Tibial artery (tissue), 4 donors: ENCODE results near the gene ARFGEF3.

ENCODE experiments used
- DNase-seq, 2 donors: peaks; one replicate each; pipeline ENCODE4 v3.0.0-alpha.2; 2019
- H3K27ac ChIP-seq, 2 donors: fragments of 200-600 bp; sonication (generic) in 1 of 2; 1 replicate in 1 of 2; 2 replicates in 1 of 2; pipeline ENCODE4 v1.5.1; 2018 to 2019; ENCODE audit warnings: mild to moderate bottlenecking in 1 of 2
- H3K27me3 ChIP-seq, 2 donors: fragments of 200-600 bp; sonication (generic) in 1 of 2; one replicate each; pipeline versions ENCODE4 v1.5.1 to v1.6.0; 2016 to 2019
- H3K36me3 ChIP-seq, 3 donors: fragments of 200-600 bp; sonication (generic) in 2 of 3; one replicate each; pipeline ENCODE4 v1.5.1; 2016 to 2019; ENCODE audit warnings: mild to moderate bottlenecking in 2 of 3
- H3K4me1 ChIP-seq, 4 donors: fragments of 200-600 bp; sonication (generic) in 2 of 4; 1 replicate in 3 of 4; 2 replicates in 1 of 4; pipeline ENCODE4 v1.5.1; 2016 to 2019
- H3K4me3 ChIP-seq, 2 donors: fragments of 200-600 bp; sonication (generic) in 1 of 2; 1 replicate in 1 of 2; 2 replicates in 1 of 2; pipeline ENCODE4 v1.5.1; 2018 to 2019; ENCODE audit warnings: mild to moderate bottlenecking in 2 of 2
- H3K9me3 ChIP-seq, 3 donors: fragments of 200-600 bp; sonication (generic) in 1 of 3; one replicate each; pipeline ENCODE4 v1.5.1; 2016 to 2019
- intact Hi-C: fragments of 100-400 bp; cut with DNase I; formaldehyde crosslinking; loops from one replicate; pipeline ENCODE4 v1.15.0; 2023; ENCODE audit warnings: low total_unique reads
- TF ChIP-seq, protein P1 (sequence below), 2 experiments: fragments of 200-600 bp in 1 of 2; fragments of 450-650 bp in 1 of 2; IDR thresholded peaks; one replicate each; pipeline ENCODE4 v1.5.1; 2017 to 2019; ENCODE audit warnings: antibody characterized with exemption in 2 of 2, mild to moderate bottlenecking in 1 of 2, moderate library complexity in 1 of 2

ARFGEF3 gene

DNA sequence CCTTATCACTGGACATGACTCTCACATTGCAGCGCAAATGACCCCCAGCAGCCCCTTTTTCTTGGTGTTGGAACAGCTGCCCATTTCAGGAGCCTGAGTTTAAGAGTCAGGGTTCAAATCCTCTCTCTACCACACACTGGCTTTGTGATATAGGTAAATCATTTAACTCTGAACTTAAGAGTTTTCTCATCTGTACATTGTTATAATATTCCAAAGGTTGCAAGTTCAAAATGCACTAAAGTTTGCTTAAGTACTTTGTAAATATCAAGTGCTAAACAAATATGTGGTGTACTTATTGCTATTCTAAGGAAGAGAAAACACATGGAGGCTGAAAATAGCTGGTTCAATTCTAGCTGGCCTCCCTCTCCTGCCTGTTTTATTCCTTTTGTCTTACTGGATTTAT lies 95.9 kb downstream of the ARFGEF3 start:
- TF ChIP-seq, protein P1, sequence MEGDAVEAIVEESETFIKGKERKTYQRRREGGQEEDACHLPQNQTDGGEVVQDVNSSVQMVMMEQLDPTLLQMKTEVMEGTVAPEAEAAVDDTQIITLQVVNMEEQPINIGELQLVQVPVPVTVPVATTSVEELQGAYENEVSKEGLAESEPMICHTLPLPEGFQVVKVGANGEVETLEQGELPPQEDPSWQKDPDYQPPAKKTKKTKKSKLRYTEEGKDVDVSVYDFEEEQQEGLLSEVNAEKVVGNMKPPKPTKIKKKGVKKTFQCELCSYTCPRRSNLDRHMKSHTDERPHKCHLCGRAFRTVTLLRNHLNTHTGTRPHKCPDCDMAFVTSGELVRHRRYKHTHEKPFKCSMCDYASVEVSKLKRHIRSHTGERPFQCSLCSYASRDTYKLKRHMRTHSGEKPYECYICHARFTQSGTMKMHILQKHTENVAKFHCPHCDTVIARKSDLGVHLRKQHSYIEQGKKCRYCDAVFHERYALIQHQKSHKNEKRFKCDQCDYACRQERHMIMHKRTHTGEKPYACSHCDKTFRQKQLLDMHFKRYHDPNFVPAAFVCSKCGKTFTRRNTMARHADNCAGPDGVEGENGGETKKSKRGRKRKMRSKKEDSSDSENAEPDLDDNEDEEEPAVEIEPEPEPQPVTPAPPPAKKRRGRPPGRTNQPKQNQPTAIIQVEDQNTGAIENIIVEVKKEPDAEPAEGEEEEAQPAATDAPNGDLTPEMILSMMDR (IDR thresholded peaks at IDR 0.05) = no peak
- intact Hi-C loops = no loop called here
- no peaks in the 10 kb centered on the region for H3K4me1 ChIP-seq
- H3K27me3 ChIP-seq = no peaks in the 10 kb centered on the region
- no peak for DNase-seq
- H3K27ac ChIP-seq = no peak overlapping the region
- H3K9me3 ChIP-seq = no peaks in the 10 kb centered on the region
- no peak overlapping the region for H3K4me3 ChIP-seq
- peaks cover 0 to 1% (median 0%) of the 10 kb centered on the region in 3 donors for H3K36me3 ChIP-seq

DNA sequence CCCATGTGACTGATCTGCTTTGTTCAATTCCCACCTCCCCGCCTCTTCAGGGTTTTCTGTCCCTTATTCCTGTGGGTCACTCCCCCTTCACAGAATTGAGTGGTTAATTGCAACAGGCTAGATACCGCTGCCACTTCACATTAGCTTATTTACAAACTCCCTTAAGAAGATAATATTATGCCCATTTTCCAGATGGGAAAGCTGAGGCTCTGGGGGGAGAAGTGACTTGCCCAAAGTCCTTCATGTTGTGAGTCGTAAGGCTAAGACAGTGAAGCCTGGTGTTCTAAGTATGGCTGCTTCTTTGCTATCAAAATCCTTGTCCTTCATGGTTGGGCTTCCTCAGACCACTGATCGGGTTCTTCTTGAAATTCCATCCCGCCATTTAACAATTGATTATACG lies 96.5 kb downstream of the ARFGEF3 start:
- Histone ChIP-seq H3K27me3 (no peaks in the 10 kb centered on the region), H3K9me3 (no peaks in the 10 kb centered on the region), H3K27ac (no peak overlapping the region), H3K4me1 (no peaks in the 10 kb centered on the region), H3K4me3 (no peak overlapping the region), H3K36me3 (peaks cover 0 to 7% (median 0%) of the 10 kb centered on the region in 3 donors)
- no peak for DNase-seq
- intact Hi-C loops = no loop called here
- TF ChIP-seq, protein P1 (IDR thresholded peaks at IDR 0.05) = no peak

DNA sequence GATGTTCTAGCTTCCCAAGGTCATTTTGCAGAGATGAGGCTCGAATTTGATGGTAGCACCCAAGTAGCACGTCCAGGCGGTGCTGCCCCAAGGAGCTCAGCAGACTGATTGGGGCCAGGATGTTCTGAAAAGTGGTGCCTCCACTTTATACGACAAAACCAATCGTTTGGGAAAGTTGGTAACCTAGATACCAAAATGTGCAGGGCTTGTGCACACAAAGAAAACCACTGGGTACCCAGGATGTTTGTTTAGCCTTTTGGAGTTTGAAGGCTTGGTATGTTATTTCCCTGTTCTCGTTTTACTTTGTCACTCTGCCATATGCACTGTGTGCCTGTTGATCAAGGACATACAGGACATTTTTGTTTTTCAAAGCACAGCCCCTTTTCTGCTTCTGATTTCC lies 97.3 kb downstream of the ARFGEF3 start:
- intact Hi-C loops = no loop called here
- H3K9me3 ChIP-seq = no peaks in the 10 kb centered on the region
- TF ChIP-seq, protein P1 (IDR thresholded peaks at IDR 0.05) = no peak

DNA sequence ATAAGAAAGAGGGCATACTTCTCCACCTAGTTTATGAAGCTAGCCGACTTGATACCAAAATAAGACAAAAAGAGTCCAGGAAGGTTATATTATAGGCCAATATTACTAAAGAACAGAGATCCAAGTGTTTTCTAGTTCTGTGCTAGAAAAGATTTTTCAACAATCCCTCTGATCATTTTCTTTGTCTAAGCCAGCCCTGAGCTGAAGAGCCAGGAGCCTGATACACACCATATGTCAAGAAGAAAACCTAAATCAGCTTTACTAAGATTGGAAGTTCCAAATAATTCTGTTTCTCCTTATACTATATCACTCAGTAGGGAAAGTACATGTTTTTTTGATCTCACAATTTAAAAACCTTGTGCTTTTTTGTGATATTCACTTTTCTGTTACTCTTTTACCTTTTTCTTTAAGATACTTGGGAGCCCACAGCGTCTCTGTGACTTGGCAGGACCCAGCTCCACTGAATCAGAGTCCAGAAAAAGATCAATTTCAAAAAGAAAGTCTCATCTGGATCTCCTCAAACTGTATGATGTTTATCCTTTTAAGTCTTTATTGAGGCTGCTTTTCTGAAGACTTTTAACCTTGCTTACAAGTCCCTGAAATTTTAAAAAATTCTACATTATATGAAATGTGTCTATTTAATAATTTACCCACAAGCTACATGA lies 99.5 kb downstream of the ARFGEF3 start:
- H3K4me3 ChIP-seq = no peak overlapping the region
- DNase-seq = no peak
- H3K27ac ChIP-seq = no peak overlapping the region
- TF ChIP-seq, protein P1 (IDR thresholded peaks at IDR 0.05) = no peak
- H3K27me3 ChIP-seq = no peaks in the 10 kb centered on the region
- intact Hi-C loops = no loop called here
- H3K4me1 ChIP-seq = no peaks in the 10 kb centered on the region
- H3K9me3 ChIP-seq = no peaks in the 10 kb centered on the region
- H3K36me3 ChIP-seq = peaks cover 0 to 10% (median 0%) of the 10 kb centered on the region in 3 donors

More for the DNA sequence above, 97.3 kb downstream of the ARFGEF3 start:
- H3K4me3 ChIP-seq = no peak overlapping the region
- H3K36me3 ChIP-seq = peaks cover 0 to 10% (median 0%) of the 10 kb centered on the region in 3 donors
- no peaks in the 10 kb centered on the region for H3K4me1 ChIP-seq
- H3K27me3 ChIP-seq = no peaks in the 10 kb centered on the region
- no peak for DNase-seq
- H3K27ac ChIP-seq = no peak overlapping the region

DNA sequence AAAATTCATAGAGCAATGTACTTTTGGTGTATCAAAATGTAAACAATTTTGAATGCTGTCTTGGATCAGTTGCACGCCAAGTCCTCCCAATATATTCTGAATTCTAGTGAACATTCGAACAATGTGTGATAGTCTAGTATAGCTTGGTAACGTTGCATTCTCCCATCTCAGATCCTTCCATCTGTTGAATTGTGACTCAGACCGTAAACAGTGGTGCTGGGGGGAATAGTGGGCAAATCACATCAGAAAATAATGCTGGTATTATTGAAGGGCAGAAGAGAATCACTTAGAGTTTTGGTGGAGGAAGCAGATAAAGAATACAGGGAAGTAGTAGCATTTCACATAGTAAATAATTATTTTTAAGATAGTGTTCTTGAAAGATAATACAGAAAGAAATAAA lies 102.2 kb downstream of the ARFGEF3 start:
- intact Hi-C loops = no loop called here
- no peak overlapping the region for H3K27ac ChIP-seq
- DNase-seq = no peak
- H3K4me3 ChIP-seq = no peak overlapping the region
- H3K36me3 ChIP-seq = peaks cover 0 to 10% (median 0%) of the 10 kb centered on the region in 3 donors
- H3K9me3 ChIP-seq = no peaks in the 10 kb centered on the region
- TF ChIP-seq, protein P1 (IDR thresholded peaks at IDR 0.05) = no peak
- no peaks in the 10 kb centered on the region for H3K27me3 ChIP-seq
- H3K4me1 ChIP-seq = no peaks in the 10 kb centered on the region
